ENCODE results near the gene TERT. TPM values are rescaled to one million over a fixed set of nuclear protein-coding genes. Genes with fewer than 3 reads are reported as not detected.

The TERT gene
- total and polyA plus RNA-seq, 2 of the 13 experiments (the other 11 are each of a cell fraction or from before 2014, with no cell fraction given), result 4.3 to 5.9 TPM

DNA sequence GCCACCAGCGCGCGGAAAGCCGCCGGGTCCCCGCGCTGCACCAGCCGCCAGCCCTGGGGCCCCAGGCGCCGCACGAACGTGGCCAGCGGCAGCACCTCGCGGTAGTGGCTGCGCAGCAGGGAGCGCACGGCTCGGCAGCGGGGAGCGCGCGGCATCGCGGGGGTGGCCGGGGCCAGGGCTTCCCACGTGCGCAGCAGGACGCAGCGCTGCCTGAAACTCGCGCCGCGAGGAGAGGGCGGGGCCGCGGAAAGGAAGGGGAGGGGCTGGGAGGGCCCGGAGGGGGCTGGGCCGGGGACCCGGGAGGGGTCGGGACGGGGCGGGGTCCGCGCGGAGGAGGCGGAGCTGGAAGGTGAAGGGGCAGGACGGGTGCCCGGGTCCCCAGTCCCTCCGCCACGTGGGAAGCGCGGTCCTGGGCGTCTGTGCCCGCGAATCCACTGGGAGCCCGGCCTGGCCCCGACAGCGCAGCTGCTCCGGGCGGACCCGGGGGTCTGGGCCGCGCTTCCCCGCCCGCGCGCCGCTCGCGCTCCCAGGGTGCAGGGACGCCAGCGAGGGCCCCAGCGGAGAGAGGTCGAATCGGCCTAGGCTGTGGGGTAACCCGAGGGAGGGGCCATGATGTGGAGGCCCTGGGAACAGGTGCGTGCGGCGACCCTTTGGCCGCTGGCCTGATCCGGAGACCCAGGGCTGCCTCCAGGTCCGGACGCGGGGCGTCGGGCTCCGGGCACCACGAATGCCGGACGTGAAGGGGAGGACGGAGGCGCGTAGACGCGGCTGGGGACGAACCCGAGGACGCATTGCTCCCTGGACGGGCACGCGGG, at the start of gene TERT (continued):
- TF ChIP-seq, protein P1, sequence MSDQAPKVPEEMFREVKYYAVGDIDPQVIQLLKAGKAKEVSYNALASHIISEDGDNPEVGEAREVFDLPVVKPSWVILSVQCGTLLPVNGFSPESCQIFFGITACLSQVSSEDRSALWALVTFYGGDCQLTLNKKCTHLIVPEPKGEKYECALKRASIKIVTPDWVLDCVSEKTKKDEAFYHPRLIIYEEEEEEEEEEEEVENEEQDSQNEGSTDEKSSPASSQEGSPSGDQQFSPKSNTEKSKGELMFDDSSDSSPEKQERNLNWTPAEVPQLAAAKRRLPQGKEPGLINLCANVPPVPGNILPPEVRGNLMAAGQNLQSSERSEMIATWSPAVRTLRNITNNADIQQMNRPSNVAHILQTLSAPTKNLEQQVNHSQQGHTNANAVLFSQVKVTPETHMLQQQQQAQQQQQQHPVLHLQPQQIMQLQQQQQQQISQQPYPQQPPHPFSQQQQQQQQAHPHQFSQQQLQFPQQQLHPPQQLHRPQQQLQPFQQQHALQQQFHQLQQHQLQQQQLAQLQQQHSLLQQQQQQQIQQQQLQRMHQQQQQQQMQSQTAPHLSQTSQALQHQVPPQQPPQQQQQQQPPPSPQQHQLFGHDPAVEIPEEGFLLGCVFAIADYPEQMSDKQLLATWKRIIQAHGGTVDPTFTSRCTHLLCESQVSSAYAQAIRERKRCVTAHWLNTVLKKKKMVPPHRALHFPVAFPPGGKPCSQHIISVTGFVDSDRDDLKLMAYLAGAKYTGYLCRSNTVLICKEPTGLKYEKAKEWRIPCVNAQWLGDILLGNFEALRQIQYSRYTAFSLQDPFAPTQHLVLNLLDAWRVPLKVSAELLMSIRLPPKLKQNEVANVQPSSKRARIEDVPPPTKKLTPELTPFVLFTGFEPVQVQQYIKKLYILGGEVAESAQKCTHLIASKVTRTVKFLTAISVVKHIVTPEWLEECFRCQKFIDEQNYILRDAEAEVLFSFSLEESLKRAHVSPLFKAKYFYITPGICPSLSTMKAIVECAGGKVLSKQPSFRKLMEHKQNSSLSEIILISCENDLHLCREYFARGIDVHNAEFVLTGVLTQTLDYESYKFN (CRISPR knock-in tag; conservative IDR thresholded peaks at IDR 0.05), result no peak
- TF ChIP-seq ZNF749 (CRISPR knock-in tag; IDR thresholded peaks at IDR 0.05; ENCODE audit: borderline replicate concordance) (no peak), POGZ (CRISPR knock-in tag; IDR thresholded peaks at IDR 0.05) (no peak), NAIF1 (CRISPR knock-in tag; IDR thresholded peaks at IDR 0.05; ENCODE audit: borderline replicate concordance) (no peak), ZSCAN29 (CRISPR knock-in tag; conservative IDR thresholded peaks at IDR 0.05) (no peak), IKZF4 (CRISPR knock-in tag; IDR thresholded peaks at IDR 0.05; ENCODE audit: borderline replicate concordance, low read depth, not compliant biosample characterization) (no peak), SKI (IDR thresholded peaks at IDR 0.05; ENCODE audit: partially characterized antibody) (no peak), CENPT (CRISPR knock-in tag; IDR thresholded peaks at IDR 0.05; ENCODE audit: low read depth) (no peak), RBAK (CRISPR knock-in tag; IDR thresholded peaks at IDR 0.05) (no peak), CC2D1A (CRISPR knock-in tag; IDR thresholded peaks at IDR 0.05) (no peak), NKX3-1 (CRISPR knock-in tag; IDR thresholded peaks at IDR 0.05) (no peak), ZNF788 (CRISPR knock-in tag; IDR thresholded peaks at IDR 0.05; ENCODE audit: borderline replicate concordance) (no peak), JUND (CRISPR knock-in tag; IDR thresholded peaks at IDR 0.05) (no peak)
- TF ChIP-seq, protein P2, sequence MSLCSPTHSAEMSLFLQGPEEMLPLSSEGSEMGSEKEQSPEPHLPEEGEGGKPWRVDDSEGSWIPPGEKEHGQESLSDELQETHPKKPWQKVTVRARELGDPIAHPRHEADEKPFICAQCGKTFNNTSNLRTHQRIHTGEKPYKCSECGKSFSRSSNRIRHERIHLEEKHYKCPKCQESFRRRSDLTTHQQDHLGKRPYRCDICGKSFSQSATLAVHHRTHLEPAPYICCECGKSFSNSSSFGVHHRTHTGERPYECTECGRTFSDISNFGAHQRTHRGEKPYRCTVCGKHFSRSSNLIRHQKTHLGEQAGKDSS (CRISPR knock-in tag; IDR thresholded peaks at IDR 0.05; ENCODE audit: borderline replicate concordance, low read depth), result no peak
- TF ChIP-seq, protein P3, sequence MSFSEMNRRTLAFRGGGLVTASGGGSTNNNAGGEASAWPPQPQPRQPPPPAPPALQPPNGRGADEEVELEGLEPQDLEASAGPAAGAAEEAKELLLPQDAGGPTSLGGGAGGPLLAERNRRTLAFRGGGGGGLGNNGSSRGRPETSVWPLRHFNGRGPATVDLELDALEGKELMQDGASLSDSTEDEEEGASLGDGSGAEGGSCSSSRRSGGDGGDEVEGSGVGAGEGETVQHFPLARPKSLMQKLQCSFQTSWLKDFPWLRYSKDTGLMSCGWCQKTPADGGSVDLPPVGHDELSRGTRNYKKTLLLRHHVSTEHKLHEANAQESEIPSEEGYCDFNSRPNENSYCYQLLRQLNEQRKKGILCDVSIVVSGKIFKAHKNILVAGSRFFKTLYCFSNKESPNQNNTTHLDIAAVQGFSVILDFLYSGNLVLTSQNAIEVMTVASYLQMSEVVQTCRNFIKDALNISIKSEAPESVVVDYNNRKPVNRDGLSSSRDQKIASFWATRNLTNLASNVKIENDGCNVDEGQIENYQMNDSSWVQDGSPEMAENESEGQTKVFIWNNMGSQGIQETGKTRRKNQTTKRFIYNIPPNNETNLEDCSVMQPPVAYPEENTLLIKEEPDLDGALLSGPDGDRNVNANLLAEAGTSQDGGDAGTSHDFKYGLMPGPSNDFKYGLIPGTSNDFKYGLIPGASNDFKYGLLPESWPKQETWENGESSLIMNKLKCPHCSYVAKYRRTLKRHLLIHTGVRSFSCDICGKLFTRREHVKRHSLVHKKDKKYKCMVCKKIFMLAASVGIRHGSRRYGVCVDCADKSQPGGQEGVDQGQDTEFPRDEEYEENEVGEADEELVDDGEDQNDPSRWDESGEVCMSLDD (CRISPR knock-in tag; IDR thresholded peaks at IDR 0.05; ENCODE audit: borderline replicate concordance), result no peak
- TF ChIP-seq, protein P4, sequence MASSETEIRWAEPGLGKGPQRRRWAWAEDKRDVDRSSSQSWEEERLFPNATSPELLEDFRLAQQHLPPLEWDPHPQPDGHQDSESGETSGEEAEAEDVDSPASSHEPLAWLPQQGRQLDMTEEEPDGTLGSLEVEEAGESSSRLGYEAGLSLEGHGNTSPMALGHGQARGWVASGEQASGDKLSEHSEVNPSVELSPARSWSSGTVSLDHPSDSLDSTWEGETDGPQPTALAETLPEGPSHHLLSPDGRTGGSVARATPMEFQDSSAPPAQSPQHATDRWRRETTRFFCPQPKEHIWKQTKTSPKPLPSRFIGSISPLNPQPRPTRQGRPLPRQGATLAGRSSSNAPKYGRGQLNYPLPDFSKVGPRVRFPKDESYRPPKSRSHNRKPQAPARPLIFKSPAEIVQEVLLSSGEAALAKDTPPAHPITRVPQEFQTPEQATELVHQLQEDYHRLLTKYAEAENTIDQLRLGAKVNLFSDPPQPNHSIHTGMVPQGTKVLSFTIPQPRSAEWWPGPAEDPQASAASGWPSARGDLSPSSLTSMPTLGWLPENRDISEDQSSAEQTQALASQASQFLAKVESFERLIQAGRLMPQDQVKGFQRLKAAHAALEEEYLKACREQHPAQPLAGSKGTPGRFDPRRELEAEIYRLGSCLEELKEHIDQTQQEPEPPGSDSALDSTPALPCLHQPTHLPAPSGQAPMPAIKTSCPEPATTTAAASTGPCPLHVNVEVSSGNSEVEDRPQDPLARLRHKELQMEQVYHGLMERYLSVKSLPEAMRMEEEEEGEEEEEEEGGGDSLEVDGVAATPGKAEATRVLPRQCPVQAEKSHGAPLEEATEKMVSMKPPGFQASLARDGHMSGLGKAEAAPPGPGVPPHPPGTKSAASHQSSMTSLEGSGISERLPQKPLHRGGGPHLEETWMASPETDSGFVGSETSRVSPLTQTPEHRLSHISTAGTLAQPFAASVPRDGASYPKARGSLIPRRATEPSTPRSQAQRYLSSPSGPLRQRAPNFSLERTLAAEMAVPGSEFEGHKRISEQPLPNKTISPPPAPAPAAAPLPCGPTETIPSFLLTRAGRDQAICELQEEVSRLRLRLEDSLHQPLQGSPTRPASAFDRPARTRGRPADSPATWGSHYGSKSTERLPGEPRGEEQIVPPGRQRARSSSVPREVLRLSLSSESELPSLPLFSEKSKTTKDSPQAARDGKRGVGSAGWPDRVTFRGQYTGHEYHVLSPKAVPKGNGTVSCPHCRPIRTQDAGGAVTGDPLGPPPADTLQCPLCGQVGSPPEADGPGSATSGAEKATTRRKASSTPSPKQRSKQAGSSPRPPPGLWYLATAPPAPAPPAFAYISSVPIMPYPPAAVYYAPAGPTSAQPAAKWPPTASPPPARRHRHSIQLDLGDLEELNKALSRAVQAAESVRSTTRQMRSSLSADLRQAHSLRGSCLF (CRISPR knock-in tag; IDR thresholded peaks at IDR 0.05; ENCODE audit: borderline replicate concordance), result no peak

Data from HepG2 (cell line).